Brain microvascular endothelial cell (primary cell): ENCODE results near the gene TMEM98.
"Not testable (repeated sequence)": the region's sequence is repeated elsewhere in the genome, so short reads cannot be mapped to it uniquely, and the experiment has no call there.

Source experiments
- DNase-seq: peaks from one replicate; pipeline ENCODE4 v3.0.0-alpha.2; 2020
- H3K27ac ChIP-seq: fragments of 250-450 bp; sonication (Bioruptor Pico); 2 replicates; pipeline ENCODE4 v1.5.1; 2020; ENCODE audit warnings: mild to moderate bottlenecking, moderate library complexity
- H3K27me3 ChIP-seq: fragments of 250-450 bp; sonication (Bioruptor Pico); replicated peaks from 2 replicates; pipeline ENCODE4 v1.5.1; 2020; ENCODE audit warnings: mild to moderate bottlenecking
- H3K36me3 ChIP-seq: fragments of 250-450 bp; sonication (Bioruptor Pico); replicated peaks from 2 replicates; pipeline ENCODE4 v1.5.1; 2020; ENCODE audit warnings: mild to moderate bottlenecking
- H3K4me3 ChIP-seq: 2 replicates; pipeline ENCODE4 v1.5.1; 2011; ENCODE audit warnings: low read depth, mild to moderate bottlenecking, control low read depth, low read length, moderate library complexity
- in situ Hi-C: cut with HindIII; loops from 2 replicates; pipeline ENCODE4 v1.10.0; 2017; ENCODE audit warnings: low sequenced_read_pairs, low pct_ligation_motif_present
- TF ChIP-seq, protein P1 (sequence below): IDR thresholded peaks from 2 replicates; pipeline ENCODE4 v1.5.1; 2011; ENCODE audit warnings: low read depth, mild to moderate bottlenecking, moderate library complexity, low read length, control low read depth, inconsistent platforms; ENCODE audit errors: missing control alignments

TMEM98 gene

DNA sequence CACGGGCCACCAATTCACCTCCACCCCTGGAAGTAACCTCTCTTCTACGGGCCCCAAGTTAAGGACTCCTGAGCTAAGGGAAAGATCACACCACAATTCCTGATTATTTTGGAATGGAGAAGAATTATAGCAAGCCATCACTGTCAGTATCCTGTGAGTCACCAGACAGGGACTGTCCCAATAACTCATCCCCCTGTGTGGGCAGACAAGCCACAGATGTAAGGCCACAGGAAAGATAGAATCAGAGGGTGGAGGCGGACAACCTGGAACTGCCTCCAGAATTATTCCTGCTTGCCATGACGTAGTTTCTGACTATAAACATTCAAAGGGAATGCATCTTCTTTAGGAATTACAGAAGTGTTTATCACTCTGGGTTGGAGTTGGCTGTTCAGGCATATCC lies 45.2 kb upstream of the TMEM98 start:
- in situ Hi-C loops = no loop called here
- H3K27ac ChIP-seq = no peak overlapping the region
- H3K36me3 ChIP-seq = no peaks in the 10 kb centered on the region
- no peak for DNase-seq
- no peak overlapping the region for H3K4me3 ChIP-seq
- no peaks in the 10 kb centered on the region for H3K27me3 ChIP-seq
- TF ChIP-seq, protein P1, sequence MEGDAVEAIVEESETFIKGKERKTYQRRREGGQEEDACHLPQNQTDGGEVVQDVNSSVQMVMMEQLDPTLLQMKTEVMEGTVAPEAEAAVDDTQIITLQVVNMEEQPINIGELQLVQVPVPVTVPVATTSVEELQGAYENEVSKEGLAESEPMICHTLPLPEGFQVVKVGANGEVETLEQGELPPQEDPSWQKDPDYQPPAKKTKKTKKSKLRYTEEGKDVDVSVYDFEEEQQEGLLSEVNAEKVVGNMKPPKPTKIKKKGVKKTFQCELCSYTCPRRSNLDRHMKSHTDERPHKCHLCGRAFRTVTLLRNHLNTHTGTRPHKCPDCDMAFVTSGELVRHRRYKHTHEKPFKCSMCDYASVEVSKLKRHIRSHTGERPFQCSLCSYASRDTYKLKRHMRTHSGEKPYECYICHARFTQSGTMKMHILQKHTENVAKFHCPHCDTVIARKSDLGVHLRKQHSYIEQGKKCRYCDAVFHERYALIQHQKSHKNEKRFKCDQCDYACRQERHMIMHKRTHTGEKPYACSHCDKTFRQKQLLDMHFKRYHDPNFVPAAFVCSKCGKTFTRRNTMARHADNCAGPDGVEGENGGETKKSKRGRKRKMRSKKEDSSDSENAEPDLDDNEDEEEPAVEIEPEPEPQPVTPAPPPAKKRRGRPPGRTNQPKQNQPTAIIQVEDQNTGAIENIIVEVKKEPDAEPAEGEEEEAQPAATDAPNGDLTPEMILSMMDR = no peak

DNA sequence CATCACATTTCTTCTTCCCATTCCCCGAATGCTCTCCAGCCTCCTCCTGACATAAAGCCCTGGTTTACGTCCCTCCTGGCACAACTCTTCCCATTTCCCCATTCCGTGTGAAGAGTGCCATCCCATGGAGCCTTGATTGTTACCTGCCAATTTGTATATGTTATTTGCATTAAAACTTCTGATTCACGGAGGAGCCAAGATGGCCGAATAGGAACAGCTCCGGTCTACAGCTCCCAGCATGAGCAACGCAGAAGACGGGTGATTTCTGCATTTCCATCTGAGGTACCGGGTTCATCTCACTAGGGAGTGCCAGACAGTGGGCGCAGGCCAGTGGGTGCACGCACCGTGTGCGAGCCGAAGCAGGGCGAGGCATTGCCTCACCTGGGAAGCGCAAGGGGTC lies 41.0 kb upstream of the TMEM98 start:
- in situ Hi-C loops, H3K27me3 ChIP-seq, DNase-seq, H3K36me3 ChIP-seq, H3K4me3 ChIP-seq, H3K27ac ChIP-seq: not testable (repeated sequence)

GRCh38 chr17:32887410-32887809 lies 40.5 kb upstream of the TMEM98 start:
- DNase-seq, in situ Hi-C loops, H3K36me3 ChIP-seq, H3K27ac ChIP-seq, H3K27me3 ChIP-seq, H3K4me3 ChIP-seq: not testable (repeated sequence)

- TF ChIP-seq, protein P1 = no peak
- H3K27ac ChIP-seq = no peak overlapping the region
- no peak for DNase-seq
- no peaks in the 10 kb centered on the region for H3K36me3 ChIP-seq
- in situ Hi-C loops = no loop called here
- H3K4me3 ChIP-seq = no peak overlapping the region
- H3K27me3 ChIP-seq = no peaks in the 10 kb centered on the region
Measured at GRCh38 chr17:32894245-32894644, 33.7 kb upstream of the TMEM98 start.

DNA sequence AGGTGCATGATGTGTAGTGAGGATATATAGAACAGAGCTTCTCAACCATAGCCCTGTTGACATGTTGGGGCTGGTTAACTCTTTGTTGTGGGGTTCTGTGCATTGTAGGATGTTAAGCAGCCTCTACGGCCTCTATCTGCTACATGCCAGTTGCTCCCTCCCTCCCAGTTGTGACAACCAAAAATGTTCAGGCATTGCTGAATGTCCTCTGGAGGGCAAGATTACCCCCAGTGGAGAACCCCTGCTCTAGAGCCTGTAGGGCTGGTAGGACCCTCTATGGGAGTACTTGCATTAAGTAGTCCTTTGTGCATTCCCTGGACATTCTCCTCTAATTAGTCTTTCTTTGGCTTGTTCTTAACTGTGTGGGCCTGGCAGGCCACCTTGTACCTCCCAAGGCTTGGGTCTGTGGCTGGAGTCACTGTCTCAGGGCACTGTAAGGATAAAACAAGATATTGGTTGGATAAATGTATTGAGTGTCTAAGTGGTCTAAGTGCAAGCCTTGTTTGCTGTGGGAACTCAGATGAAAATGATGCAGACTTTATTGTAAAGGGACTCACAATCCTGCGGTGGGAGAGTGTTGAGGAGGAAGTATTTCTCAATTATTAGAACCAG lies 31.2 kb upstream of the TMEM98 start:
- TF ChIP-seq, protein P1 = no peak
- no peaks in the 10 kb centered on the region for H3K27me3 ChIP-seq
- in situ Hi-C loops = no loop called here
- DNase-seq = no peak
- H3K36me3 ChIP-seq = no peaks in the 10 kb centered on the region
- no peak overlapping the region for H3K27ac ChIP-seq
- no peak overlapping the region for H3K4me3 ChIP-seq

DNA sequence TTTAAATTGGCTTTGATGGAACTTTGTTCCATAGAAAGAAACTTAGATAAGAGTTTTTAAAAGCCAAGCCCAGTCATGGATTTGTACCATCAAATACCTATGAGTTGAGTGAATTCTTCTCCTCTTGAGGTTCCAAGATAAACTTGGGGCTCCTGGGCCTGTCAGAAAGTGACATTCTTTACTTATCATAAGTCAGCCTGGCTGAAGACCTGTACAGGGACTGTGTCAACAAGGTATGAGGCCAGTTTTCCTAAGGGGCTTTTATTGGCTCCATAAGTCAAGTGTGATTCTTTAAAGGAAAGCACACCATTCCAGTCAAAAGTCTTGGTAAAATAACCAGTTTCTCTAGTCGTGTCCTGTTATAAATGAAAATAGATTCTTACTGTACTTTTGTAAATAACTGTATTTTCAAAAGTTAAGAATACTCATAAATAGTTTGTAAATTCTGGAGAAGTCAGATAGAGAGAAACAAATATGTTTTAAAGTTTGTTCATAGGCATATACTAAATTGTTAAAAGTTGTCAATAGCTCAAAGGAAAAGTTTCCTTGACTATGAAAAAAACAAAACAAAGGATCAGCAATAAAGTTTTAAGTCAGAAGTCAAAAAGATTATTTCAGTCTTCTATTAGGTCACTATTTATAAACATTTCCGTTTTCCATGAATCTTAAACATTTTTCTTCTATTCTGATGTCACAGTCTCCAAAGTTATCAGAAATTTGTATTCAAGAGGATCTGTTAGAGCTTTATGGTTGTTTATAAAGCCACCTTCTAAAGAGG lies 28.5 kb upstream of the TMEM98 start:
- Histone ChIP-seq H3K4me3 (no peak overlapping the region), H3K27me3 (no peaks in the 10 kb centered on the region), H3K36me3 (no peaks in the 10 kb centered on the region), H3K27ac (no peak overlapping the region)
- TF ChIP-seq, protein P1 = no peak
- DNase-seq = no peak
- in situ Hi-C loops = loop anchor here (25.0 kb wide), 1 partner anchor 112 kb away; no protein-coding TSS in a partner anchor
